Panc1 (cell line): ENCODE measurements around the gene ANP32A.

ENCODE experiments used
- TCF7L2 ChIP-seq: IDR thresholded peaks from 2 replicates; pipeline ENCODE4 v1.6.1; 2011; ENCODE audit warnings: mild to moderate bottlenecking, low read depth, low read length, inconsistent platforms
- TF ChIP-seq, protein P1 (sequence below): fragments of 450-650 bp; IDR thresholded peaks from 2 replicates; pipeline ENCODE4 v1.5.1; 2017; ENCODE audit warnings: mild to moderate bottlenecking
- TF ChIP-seq, protein P2 (sequence below), 2 experiments: IDR thresholded peaks; 2 replicates each; pipeline ENCODE4 v1.6.1; 2011 to 2012; ENCODE audit warnings: low read depth in 2 of 2, control low read depth in 1 of 2, low read length in 1 of 2, mild to moderate bottlenecking in 1 of 2, moderate library complexity in 1 of 2; ENCODE audit not compliant: insufficient read depth in 1 of 2

DNA sequence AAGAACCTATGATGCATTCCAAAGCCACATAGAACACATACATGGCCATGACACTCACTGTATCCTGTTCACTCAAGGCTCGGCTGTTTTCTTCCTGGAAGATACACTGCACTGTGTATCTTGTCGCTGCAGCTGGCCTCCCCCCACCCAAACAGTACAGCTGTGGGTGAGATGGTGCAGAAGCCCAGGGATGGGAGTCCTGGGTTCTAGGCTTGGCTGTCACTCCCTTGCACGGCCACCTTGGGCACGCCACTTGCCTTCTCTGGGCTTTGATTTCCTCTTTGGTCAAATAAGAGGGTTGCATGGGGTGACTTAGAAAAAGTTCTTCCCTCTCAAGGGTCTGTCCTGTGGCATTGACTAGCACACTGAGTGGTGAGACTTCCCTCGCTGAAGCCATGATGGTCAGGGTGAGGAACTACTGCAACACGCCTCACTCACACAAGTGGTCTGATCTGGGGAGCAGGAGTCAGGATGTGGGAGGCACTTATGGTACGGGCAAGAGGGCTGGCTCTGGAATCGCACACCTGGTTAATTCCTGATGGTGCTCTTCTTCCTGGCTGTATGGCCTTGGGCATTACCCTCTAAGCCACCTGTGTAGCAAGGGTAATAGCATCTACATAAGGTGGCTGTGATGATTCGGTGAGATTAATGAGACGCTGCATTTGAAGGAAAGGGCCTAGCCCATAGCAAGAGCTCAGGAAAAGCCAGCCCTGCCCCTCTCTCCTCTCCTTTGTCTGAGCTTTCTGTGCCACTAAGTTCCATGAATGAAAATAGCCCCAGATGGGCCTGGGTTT lies 44.0 kb downstream of the ANP32A start:
- TF ChIP-seq, protein P1, sequence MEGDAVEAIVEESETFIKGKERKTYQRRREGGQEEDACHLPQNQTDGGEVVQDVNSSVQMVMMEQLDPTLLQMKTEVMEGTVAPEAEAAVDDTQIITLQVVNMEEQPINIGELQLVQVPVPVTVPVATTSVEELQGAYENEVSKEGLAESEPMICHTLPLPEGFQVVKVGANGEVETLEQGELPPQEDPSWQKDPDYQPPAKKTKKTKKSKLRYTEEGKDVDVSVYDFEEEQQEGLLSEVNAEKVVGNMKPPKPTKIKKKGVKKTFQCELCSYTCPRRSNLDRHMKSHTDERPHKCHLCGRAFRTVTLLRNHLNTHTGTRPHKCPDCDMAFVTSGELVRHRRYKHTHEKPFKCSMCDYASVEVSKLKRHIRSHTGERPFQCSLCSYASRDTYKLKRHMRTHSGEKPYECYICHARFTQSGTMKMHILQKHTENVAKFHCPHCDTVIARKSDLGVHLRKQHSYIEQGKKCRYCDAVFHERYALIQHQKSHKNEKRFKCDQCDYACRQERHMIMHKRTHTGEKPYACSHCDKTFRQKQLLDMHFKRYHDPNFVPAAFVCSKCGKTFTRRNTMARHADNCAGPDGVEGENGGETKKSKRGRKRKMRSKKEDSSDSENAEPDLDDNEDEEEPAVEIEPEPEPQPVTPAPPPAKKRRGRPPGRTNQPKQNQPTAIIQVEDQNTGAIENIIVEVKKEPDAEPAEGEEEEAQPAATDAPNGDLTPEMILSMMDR, result no peak
- no peak for TF ChIP-seq TCF7L2
- TF ChIP-seq, protein P2, sequence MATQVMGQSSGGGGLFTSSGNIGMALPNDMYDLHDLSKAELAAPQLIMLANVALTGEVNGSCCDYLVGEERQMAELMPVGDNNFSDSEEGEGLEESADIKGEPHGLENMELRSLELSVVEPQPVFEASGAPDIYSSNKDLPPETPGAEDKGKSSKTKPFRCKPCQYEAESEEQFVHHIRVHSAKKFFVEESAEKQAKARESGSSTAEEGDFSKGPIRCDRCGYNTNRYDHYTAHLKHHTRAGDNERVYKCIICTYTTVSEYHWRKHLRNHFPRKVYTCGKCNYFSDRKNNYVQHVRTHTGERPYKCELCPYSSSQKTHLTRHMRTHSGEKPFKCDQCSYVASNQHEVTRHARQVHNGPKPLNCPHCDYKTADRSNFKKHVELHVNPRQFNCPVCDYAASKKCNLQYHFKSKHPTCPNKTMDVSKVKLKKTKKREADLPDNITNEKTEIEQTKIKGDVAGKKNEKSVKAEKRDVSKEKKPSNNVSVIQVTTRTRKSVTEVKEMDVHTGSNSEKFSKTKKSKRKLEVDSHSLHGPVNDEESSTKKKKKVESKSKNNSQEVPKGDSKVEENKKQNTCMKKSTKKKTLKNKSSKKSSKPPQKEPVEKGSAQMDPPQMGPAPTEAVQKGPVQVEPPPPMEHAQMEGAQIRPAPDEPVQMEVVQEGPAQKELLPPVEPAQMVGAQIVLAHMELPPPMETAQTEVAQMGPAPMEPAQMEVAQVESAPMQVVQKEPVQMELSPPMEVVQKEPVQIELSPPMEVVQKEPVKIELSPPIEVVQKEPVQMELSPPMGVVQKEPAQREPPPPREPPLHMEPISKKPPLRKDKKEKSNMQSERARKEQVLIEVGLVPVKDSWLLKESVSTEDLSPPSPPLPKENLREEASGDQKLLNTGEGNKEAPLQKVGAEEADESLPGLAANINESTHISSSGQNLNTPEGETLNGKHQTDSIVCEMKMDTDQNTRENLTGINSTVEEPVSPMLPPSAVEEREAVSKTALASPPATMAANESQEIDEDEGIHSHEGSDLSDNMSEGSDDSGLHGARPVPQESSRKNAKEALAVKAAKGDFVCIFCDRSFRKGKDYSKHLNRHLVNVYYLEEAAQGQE (IDR thresholded peaks at IDR 0.05; ENCODE audit: insufficient read depth in 1 of 2, low read depth in 2 of 2, low read length in 1 of 2), result no peak
